GM12878 (cell line): ENCODE measurements around the gene CWC27. TPM values are rescaled to one million over a fixed set of nuclear protein-coding genes. Genes with fewer than 3 reads are reported as not detected.

Source experiments
- ATAC-seq: fragments of 200-7000 bp; cut with Tn5 transposase; 3 replicates; pipeline ENCODE4 v1.9.1; 2020; ENCODE audit warnings: mild to moderate bottlenecking, moderate library complexity
- BruUV-seq: library from RNA; stranded (reverse); fragments of 400-500 nt; replicated peaks from 2 replicates; lab custom pipeline; 2021; lab: Mats Ljungman, UMichigan
- CTCF ChIA-PET: fragments of 300-600 bp; sonication (Branson Sonifier 250); formaldehyde crosslinking; extraction: SDS; loops from one replicate; lab custom pipeline; 2021; ENCODE audit warnings: inconsistent platforms; lab: Yijun Ruan, JAX
- POLR2A ChIA-PET: fragments of 350-600 bp; formaldehyde crosslinking; extraction: SDS; loops from one replicate; lab custom pipeline; 2021; ENCODE audit warnings: inconsistent platforms; lab: Charles Lee
- RAD21 ChIA-PET: fragments of 300-600 bp; sonication (Branson Sonifier 250); formaldehyde crosslinking; loops from one replicate; lab custom pipeline; 2023; ENCODE audit warnings: antibody characterized with exemption; ENCODE audit not compliant: unreplicated experiment; lab: Charles Lee
- SMC1A ChIA-PET: fragments of 300-600 bp; sonication (Branson Sonifier 250); formaldehyde crosslinking; loops from one replicate; lab custom pipeline; 2023; ENCODE audit not compliant: unreplicated experiment, uncharacterized antibody; lab: Charles Lee
- DNase-seq: peaks from one replicate; pipeline ENCODE4 v3.0.0-alpha.2; 2011; ENCODE audit warnings: low read depth, low spot score
- FAIRE-seq: peaks from 3 replicates; lab custom pipeline; 2011; peaks lifted over from hg19 to GRCh38; lab: Jason Lieb, UNC
- H2AFZ ChIP-seq: 2 replicates; pipeline ENCODE4 v1.6.0; 2011; ENCODE audit warnings: low read depth, low read length, control low read depth; ENCODE audit not compliant: control insufficient read depth
- H3K27ac ChIP-seq: 2 replicates; pipeline ENCODE4 v1.5.1; 2011; ENCODE audit warnings: control low read depth; ENCODE audit not compliant: control insufficient read depth, insufficient read depth
- H3K27me3 ChIP-seq, 2 experiments: replicated peaks in 1 of 2; 2 replicates each; pipeline versions ENCODE4 v1.6.0 to v1.6.1; 2011; ENCODE audit warnings: low read length in 1 of 2; ENCODE audit not compliant: control insufficient read depth in 2 of 2, insufficient read depth in 2 of 2
- H3K36me3 ChIP-seq, 2 experiments: 2 replicates each; pipeline ENCODE4 v1.5.1; 2011; ENCODE audit warnings: low read length in 1 of 2; ENCODE audit not compliant: control insufficient read depth in 2 of 2, insufficient read depth in 2 of 2
- H3K4me1 ChIP-seq: 2 replicates; pipeline ENCODE4 v1.6.1; 2011; ENCODE audit warnings: mild to moderate bottlenecking, low read length, moderate library complexity, mixed read lengths; ENCODE audit not compliant: control insufficient read depth, insufficient read depth
- H3K4me2 ChIP-seq: 2 replicates; pipeline ENCODE4 v1.6.0; 2011; ENCODE audit warnings: control low read depth; ENCODE audit not compliant: control insufficient read depth, insufficient read depth
- H3K4me3 ChIP-seq: fragments of 200-600 bp; sonication (generic); 2 replicates; pipeline ENCODE4 v1.5.1; 2016
- H3K79me2 ChIP-seq: 2 replicates; pipeline ENCODE4 v1.6.0; 2011; ENCODE audit warnings: low read length; ENCODE audit not compliant: control insufficient read depth, insufficient read depth
- H3K9ac ChIP-seq: 2 replicates; pipeline ENCODE4 v1.8.0; 2011; ENCODE audit warnings: low read length, control low read depth, mixed read lengths; ENCODE audit not compliant: control insufficient read depth, insufficient read depth
- H3K9me3 ChIP-seq: replicated peaks from 3 replicates; pipeline ENCODE4 v1.5.1; 2011; ENCODE audit warnings: mild to moderate bottlenecking, low read length; ENCODE audit not compliant: control insufficient read depth, insufficient read depth
- H4K20me1 ChIP-seq: 2 replicates; pipeline ENCODE4 v1.6.0; 2011; ENCODE audit not compliant: control insufficient read depth, insufficient read depth
- ATF2 ChIP-seq: IDR thresholded peaks from 2 replicates; pipeline ENCODE4 v1.6.1; 2012; ENCODE audit warnings: low read length, inconsistent platforms
- FOXM1 ChIP-seq: IDR thresholded peaks from 2 replicates; pipeline ENCODE4 v1.6.1; 2012; ENCODE audit warnings: low read depth, mild to moderate bottlenecking, inconsistent platforms, low read length, moderate library complexity
- JUNB ChIP-seq: IDR thresholded peaks from 2 replicates; pipeline ENCODE4 v1.6.1; 2016; ENCODE audit warnings: antibody characterized with exemption, mild to moderate bottlenecking
- MTA2 ChIP-seq: fragments of 450-650 bp; IDR thresholded peaks from 2 replicates; pipeline ENCODE4 v1.6.1; 2016; ENCODE audit warnings: low read depth, mild to moderate bottlenecking, moderate library complexity
- MXI1 ChIP-seq: fragments of 150-350 bp; IDR thresholded peaks from 2 replicates; pipeline ENCODE4 v1.6.1; 2011; ENCODE audit warnings: low read depth, mild to moderate bottlenecking, inconsistent platforms, low read length, improper control_type of control experiment
- MYC ChIP-seq: IDR thresholded peaks from 2 replicates; pipeline ENCODE4 v1.6.1; 2011; ENCODE audit warnings: mild to moderate bottlenecking, low read length, moderate library complexity, inconsistent platforms; ENCODE audit not compliant: insufficient read depth, insufficient replicate concordance, insufficient read length, severe bottlenecking
- POLR2A ChIP-seq: IDR thresholded peaks from 2 replicates; pipeline ENCODE4 v1.6.1; 2011; ENCODE audit warnings: low read depth, mild to moderate bottlenecking, low read length
- POLR2AphosphoS2 ChIP-seq: IDR thresholded peaks from 2 replicates; pipeline ENCODE4 v1.6.1; 2011; ENCODE audit warnings: low read depth, mild to moderate bottlenecking, low read length, improper control_type of control experiment, moderate library complexity
- RCOR1 ChIP-seq: conservative IDR thresholded peaks from 2 replicates; pipeline ENCODE4 v1.6.1; 2012; ENCODE audit warnings: low read depth, low read length, improper control_type of control experiment
- SPI1 ChIP-seq: IDR thresholded peaks from 2 replicates; pipeline ENCODE4 v1.6.1; 2011; ENCODE audit warnings: low read depth, mild to moderate bottlenecking, low read length, moderate library complexity, borderline replicate concordance; ENCODE audit not compliant: insufficient read depth
- SREBF1 ChIP-seq: IDR thresholded peaks from 2 replicates; pipeline ENCODE4 v1.6.1; 2012; ENCODE audit warnings: mild to moderate bottlenecking, low read length
- SREBF2 ChIP-seq: IDR thresholded peaks from 2 replicates; pipeline ENCODE4 v1.6.1; 2012; ENCODE audit warnings: mild to moderate bottlenecking, low read length
- TCF12 ChIP-seq: IDR thresholded peaks from 2 replicates; pipeline ENCODE4 v1.6.1; 2011; ENCODE audit warnings: low read depth, mild to moderate bottlenecking, low read length
- USF2 ChIP-seq: IDR thresholded peaks from 2 replicates; pipeline ENCODE4 v1.6.1; 2011; ENCODE audit warnings: low read depth, low read length, improper control_type of control experiment, borderline replicate concordance
- YBX1 ChIP-seq: fragments of 450-650 bp; IDR thresholded peaks from 2 replicates; pipeline ENCODE4 v1.6.1; 2016; ENCODE audit warnings: antibody characterized with exemption
- whole genome bisulfite sequencing: methylation state at CpG from one replicate; pipeline ENCODE4 v1.1.6; 2016; ENCODE audit warnings: low lambda C conversion rate; ENCODE audit not compliant: insufficient replicate concordance, insufficient coverage; ENCODE audit errors: missing lambda C conversion rate; 5-methylcytosine and 5-hydroxymethylcytosine counted together
- in situ Hi-C: fragments of 300-500 bp; cut with MboI; formaldehyde crosslinking; loops from 9 replicates; pipeline ENCODE4 v1.14.3; 2018; ENCODE audit warnings: mixed read lengths
- intact Hi-C: fragments of 100-400 bp; cut with micrococcal nuclease; formaldehyde crosslinking; loops from one replicate; pipeline ENCODE4 v1.14.2; 2022; ENCODE audit not compliant: unreplicated experiment
- polyA plus RNA-seq, 11 experiments: library from polyadenylated mRNA; depleted of rRNA in 4 of 11; unstranded in 6 of 11; stranded (reverse) in 5 of 11; fragments of >200 nt; fragmentation: Nextera tagmentation in 4 of 11; fragmentation: Illumina TruSeq in 1 of 11; extraction: Ambion mirVana in 4 of 11; extraction: Trizol in 1 of 11; gene quantifications; 1 replicate in 1 of 11; 2 replicates in 10 of 11; pipeline versions ENCODE4 v1.2.1 to v1.2.3, GENCODE V29; 2011 to 2016; ENCODE audit warnings: inconsistent platforms in 2 of 11, missing spikeins in 2 of 11, low read depth in 1 of 11
- total RNA-seq, 4 experiments: library from RNA; depleted of rRNA in 3 of 4; stranded (reverse); fragments of >200 nt in 3 of 4; fragmentation: Illumina TruSeq in 1 of 4; extraction: Trizol in 1 of 4; gene quantifications; 2 replicates each; pipeline versions ENCODE4 v1.2.1 to v1.2.3, GENCODE V29; 2013 to 2021
- TF ChIP-seq, protein P1 (sequence below): fragments of 450-650 bp; formaldehyde crosslinking; IDR thresholded peaks from 2 replicates; pipeline ENCODE4 v1.4.0; 2020; ENCODE audit warnings: mild to moderate bottlenecking, moderate library complexity

Gene CWC27
- total and polyA plus RNA-seq, 10 of the 15 experiments (the other 5 are each of a cell fraction or from before 2014, with no cell fraction given) = 21.7 to 61.9 (median 47.0) TPM

GRCh38 chr5:64807520-64807919, 38.8 kb downstream of the CWC27 start:
- Histone ChIP-seq H3K36me3 (peaks cover 0 to 7% of the 10 kb centered on the region in 2 experiments; a peak in 1 of 4 replicates), H3K9ac (no peak overlapping the region), H4K20me1 (no peaks in the 10 kb centered on the region), H3K9me3 (no peaks in the 10 kb centered on the region), H2AFZ (no peak overlapping the region), H3K4me1 (no peaks in the 10 kb centered on the region), H3K27me3 (no peaks in the 10 kb centered on the region), H3K79me2 (no peaks in the 10 kb centered on the region), H3K4me3 (no peak overlapping the region), H3K27ac (no peak overlapping the region), H3K4me2 (no peak overlapping the region)
- DNase-seq = no peak
- SMC1A ChIA-PET = interaction anchor here (0.6 to 2.4 kb wide), 6 partner anchors 8 to 676 kb away, joined by 3 to 12 read pairs (median 4); no protein-coding TSS in a partner anchor
- in situ Hi-C loops = no loop called here
- RAD21 ChIA-PET = interaction anchor here (1.7 kb wide), 1 partner anchor 676 kb away, joined by 8 read pairs; no protein-coding TSS in a partner anchor
- CTCF ChIA-PET = interaction anchor here (0.6 to 11.2 kb wide), 7 partner anchors 12 to 674 kb away, joined by 3 to 192 read pairs (median 3); partner anchors contain the start of gene ADAMTS6
- no peak for FAIRE-seq
- POLR2A ChIA-PET = no interaction called here
- intact Hi-C loops = no loop called here
- BruUV-seq = no TSS peak
- TF ChIP-seq TCF12 (no peak), FOXM1 (no peak), RCOR1 (no peak), SREBF2 (no peak), POLR2AphosphoS2 (no peak), POLR2A (no peak), MTA2 (no peak), ATF2 (no peak), MYC (no peak), USF2 (no peak), SPI1 (no peak), MXI1 (no peak), JUNB (no peak), SREBF1 (no peak), YBX1 (no peak)
- TF ChIP-seq, protein P1, sequence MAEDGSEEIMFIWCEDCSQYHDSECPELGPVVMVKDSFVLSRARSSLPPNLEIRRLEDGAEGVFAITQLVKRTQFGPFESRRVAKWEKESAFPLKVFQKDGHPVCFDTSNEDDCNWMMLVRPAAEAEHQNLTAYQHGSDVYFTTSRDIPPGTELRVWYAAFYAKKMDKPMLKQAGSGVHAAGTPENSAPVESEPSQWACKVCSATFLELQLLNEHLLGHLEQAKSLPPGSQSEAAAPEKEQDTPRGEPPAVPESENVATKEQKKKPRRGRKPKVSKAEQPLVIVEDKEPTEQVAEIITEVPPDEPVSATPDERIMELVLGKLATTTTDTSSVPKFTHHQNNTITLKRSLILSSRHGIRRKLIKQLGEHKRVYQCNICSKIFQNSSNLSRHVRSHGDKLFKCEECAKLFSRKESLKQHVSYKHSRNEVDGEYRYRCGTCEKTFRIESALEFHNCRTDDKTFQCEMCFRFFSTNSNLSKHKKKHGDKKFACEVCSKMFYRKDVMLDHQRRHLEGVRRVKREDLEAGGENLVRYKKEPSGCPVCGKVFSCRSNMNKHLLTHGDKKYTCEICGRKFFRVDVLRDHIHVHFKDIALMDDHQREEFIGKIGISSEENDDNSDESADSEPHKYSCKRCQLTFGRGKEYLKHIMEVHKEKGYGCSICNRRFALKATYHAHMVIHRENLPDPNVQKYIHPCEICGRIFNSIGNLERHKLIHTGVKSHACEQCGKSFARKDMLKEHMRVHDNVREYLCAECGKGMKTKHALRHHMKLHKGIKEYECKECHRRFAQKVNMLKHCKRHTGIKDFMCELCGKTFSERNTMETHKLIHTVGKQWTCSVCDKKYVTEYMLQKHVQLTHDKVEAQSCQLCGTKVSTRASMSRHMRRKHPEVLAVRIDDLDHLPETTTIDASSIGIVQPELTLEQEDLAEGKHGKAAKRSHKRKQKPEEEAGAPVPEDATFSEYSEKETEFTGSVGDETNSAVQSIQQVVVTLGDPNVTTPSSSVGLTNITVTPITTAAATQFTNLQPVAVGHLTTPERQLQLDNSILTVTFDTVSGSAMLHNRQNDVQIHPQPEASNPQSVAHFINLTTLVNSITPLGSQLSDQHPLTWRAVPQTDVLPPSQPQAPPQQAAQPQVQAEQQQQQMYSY (CRISPR knock-in tag) = no peak
- 97% methylated on average over 5 of the region's 5 CpGs for WGBS
- ATAC-seq = no peak
